ENCODE data around the gene PSMA6.

GRCh38 chr14:35299708-35300107 is 7.5 kb downstream of the PSMA6 start:
- TF ChIP-seq EZH2 (IDR thresholded peaks at IDR 0.05; ENCODE audit: borderline replicate concordance, low read depth, low read length, poor library complexity, severe bottlenecking) (no peak), CTCF (conservative IDR thresholded peaks at IDR 0.05; ENCODE audit: low read depth, low read length) (no peak)
